Stimulated activated CD4-positive, alpha-beta T cell treated with anti-CD3 and anti-CD28 coated beads, Interleukin-2, amount 100 ng/mL, for 24 hours (primary cell): ENCODE data around the gene GNL1.
A peak's percentile ranks its signal among the peaks of the same experiment; 100 is the strongest.

ENCODE experiments used
- DNase-seq, 2 donors: peaks; one replicate each; pipeline ENCODE4 v3.0.0-alpha.2; 2020

The GNL1 gene

DNA sequence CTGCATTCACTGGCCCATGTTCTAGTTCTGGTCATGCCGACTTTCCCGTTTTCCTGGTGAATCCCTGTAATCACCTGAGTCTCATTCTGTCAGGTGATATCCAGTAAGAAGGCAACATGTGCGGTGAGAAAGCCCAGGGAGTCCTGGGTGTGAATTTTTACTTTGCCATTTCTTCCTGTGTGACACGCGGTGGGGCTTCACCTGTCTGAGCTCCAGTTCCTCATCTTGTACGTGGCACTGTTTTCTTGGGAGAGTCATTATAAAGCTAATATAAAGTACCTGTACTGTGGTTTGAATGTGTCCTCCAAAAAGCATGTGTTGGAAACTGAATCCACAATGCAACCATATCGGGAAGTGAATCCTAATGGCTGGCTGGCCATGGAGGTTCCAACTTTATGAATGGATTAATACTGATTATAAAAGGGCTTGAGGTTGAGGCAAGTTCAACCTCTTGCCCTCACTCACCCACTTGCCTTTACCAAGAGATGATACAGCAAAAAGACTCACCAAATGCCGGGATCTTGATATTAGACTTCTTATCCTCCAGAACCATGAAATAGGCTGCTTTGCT, 61.9 kb downstream of the GNL1 start:
- DNase-seq: peak in 1 of 2 donors; percentile 43

DNA sequence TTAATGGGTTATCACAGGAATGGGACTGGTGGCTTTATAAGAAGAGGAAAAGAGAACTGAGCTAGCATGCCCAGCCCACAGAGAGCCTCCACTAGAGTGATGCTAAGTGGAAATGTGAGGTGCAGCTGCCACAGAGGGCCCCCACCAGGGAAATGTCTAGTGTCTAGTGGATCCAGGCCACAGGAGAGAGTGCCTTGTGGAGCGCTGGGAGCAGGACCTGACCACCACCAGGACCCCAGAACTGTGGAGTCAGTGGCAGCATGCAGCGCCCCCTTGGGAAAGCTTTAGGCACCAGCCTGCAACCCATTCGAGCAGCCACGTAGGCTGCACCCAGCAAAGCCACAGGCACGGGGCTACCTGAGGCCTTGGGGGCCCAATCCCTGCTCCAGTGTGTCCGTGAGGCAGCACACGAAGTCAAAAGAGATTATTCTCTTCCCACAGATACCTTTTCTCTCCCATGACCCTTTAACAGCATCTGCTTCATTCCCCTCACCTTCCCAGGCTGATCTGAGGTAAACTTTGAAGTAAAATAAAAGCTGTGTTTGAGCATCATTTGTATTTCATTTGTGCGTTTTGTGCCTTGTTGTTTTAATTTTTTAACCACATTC, 62.5 kb downstream of the GNL1 start:
- peak; percentile 51 to 58 for DNase-seq

DNA sequence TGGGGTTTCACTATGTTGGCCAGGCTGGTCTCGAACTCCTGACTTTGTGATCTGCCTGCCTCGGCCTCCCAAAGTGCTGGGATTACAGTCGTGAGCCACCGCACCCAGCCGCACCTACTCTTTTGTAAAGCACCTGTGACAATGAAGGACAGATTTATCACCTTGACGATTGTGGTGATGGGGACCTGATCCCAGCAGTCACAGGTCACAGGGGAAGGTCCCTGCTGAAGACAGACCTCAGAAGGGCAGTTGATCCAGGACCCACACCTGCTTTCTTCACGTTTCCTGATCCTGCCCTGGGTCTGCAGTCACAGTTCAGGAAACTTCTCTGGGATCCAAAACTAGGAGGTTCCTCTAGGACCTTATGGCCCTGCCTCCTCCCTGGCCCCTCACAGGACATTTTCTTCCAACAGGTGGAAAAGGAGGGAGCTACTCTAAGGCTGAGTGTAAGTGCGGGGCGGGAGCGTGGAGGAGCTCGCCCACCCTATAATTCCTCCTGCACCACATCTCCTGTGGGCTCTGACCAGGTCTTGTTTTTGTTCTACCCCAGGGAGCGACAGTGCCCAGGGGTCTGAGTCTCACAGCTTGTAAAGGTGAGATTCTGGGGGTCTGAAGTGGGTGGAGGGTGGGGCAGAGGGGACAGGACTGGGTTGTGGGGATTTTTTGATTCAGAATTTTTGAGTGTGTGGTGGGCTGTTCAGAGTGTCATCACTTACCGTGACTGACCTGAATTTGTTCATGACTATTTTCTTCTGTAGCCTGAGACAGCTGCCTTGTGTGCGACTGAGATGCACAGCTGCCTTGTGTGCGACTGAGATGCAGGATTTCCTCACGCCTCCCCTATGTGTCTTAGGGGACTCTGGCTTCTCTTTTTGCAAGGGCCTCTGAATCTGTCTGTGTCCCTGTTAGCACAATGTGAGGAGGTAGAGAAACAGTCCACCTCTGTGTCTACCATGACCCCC, 64.0 kb downstream of the GNL1 start:
- peak in 1 of 2 donors; percentile 31 for DNase-seq
